RCC 7860 (cell line): ENCODE results near the gene GSTK1.
"Not testable (repeated sequence)": the region's sequence is repeated elsewhere in the genome, so short reads cannot be mapped to it uniquely, and the experiment has no call there.

ENCODE experiments used
- DNase-seq: peaks from one replicate; pipeline ENCODE4 v3.0.0-alpha.2; 2015; ENCODE audit warnings: low spot score
- FAIRE-seq: peaks from 2 replicates; lab custom pipeline; 2012; peaks lifted over from hg19 to GRCh38; lab: Jason Lieb, UNC

The GSTK1 gene

DNA sequence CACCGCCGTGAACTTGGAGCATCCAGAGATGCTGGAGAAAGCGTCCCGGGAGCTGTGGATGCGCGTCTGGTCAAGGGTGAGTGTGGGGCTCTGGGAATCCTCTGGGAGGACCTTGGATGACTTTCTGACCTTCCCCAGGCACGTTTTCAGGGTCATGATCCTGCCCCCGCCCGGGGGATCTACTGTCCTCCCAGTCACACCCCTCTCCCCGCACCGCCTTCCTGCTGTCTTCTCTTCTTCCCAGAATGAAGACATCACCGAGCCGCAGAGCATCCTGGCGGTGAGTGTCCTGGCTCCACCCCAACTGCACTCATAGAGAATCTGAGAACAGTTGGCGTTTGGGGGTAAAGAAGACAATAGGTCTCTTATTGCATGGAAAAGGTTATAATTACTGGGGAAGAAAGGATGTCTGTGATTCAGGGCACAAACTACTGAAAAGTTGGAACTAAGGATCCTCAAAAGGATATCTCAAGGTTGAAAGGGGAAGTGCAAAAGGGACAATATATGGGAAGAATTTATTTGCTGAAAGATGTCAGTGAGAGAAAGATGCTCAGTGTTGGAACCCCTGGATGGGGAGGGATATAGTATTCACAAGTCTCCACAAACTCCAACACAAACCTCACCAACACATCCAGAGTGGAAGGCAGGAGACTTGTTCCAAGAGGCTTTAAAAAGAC is 1.9 kb downstream of the GSTK1 start:
- DNase-seq (no peak), FAIRE-seq (no peak)

DNA sequence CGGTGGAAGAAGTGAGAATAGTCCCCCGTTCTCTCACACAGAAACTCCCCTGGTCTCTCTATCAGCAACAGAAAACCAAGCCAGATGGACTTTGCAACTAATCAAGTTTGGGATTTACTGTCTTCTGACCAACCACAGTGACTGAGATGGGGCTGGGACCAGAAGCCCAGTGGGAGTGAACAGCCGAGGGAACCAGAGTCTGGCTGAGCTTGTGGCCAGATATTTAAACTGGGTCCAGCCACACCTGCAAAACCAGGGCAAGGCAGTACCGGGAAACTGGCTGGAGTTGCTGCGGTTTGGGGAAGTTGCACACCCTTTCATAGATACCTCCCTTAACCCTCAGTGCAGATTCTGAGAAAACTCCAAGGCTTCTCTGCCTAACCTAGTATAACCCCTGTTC is 6.0 kb downstream of the GSTK1 start:
- DNase-seq = no peak
- FAIRE-seq = no peak

DNA sequence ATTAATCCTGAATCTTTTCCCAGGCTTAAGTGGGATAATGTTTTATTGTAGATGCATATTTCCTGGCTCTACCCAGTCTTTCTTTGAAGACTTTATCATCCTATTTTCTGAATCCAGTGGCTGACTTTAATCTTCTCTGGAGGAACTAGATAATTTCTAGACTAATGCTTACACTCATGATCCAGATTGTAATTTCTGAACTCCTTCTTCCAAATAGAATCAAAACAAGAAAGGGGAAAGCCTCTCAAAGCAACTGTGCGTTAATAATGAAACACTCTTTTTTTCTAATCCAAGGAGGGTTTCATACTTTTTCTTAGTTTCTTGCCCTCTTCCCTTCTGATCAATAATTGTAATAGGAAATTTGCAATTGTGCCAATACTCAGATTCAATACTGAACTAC is 8.0 kb downstream of the GSTK1 start:
- no peak for FAIRE-seq

DNA sequence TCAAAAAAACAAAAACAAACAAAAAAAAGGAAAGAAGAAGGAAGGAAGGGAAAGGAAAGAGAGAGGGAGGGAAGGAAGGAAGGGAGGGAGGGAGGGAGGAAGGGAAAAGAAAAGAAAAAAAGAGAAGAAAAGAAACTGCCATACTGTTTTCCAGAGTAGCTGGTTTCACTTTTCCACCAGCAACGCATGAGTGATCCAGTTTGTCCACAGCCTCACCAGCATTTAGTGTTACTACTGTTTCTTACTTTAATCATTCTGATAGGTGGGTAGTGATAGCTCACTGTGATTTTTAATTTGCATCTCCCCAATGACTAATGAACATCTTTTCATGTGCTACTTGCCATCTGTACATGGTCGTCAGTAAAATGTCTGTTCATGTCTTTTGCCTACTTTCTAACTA is 9.6 kb downstream of the GSTK1 start:
- no peak for FAIRE-seq
- no peak for DNase-seq

More for the DNA sequence above, 8.0 kb downstream of the GSTK1 start:
- no peak for DNase-seq

DNA sequence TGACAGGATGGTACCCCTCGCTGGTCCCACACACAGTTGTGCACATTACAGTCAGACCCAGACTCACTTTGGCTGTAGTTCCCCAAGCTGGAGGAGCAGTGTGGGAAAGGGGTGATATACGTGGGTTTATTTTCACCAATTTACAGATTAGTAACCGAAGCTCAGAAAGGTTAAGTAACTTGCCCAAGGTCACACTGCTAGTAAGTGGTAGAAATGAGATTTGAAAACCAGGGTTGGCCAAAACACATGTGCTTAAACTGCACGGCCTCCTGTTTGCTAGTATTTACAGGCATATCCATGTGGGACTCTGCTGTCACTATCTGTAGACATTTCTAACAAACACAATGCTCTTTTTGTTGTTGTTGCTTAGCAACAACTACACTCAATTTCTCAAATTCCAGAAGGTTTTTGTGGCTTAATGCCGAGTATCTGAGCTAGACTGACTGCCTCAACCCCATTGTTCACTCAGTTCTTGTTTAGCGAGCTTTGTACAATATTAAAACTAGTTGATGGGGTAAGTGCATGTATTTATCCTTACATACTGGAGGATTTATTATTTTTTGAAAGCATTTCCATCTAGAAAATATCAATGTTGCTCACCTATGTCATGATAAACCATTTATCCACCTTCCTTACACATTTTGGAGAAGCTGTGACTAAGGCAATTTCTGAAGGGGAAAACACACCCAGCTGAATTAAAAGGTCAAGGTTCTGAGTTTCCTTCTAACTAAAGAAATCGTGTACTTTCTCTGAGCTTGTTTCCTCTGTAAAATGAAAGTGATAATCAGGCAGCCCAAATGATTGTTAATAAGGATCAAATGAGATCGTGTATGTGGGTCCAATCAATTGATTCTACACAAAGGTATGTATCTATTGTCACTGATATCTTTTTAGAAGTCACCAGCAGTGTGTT is 16.2 kb downstream of the GSTK1 start:
- no peak for DNase-seq
- FAIRE-seq = no peak

DNA sequence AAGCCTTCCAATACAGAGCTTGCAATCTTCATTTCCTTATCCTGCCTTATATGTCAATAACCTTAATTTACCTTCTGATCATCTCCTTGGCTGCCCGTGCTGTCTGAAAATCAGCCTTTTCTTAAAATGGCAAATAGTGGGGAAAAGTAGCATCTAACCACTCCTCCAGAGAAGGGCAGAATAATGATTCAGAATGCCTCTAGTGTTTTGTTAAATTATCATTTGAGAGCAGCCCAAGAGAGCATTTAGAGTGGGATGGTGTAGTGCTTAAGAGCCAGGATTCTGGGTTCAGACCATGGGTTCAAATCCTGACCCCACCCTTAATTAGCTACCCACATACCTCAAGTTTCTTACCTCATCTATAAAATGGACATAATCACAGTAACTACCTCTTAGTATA is 16.9 kb downstream of the GSTK1 start:
- DNase-seq (no peak), FAIRE-seq (no peak)

DNA sequence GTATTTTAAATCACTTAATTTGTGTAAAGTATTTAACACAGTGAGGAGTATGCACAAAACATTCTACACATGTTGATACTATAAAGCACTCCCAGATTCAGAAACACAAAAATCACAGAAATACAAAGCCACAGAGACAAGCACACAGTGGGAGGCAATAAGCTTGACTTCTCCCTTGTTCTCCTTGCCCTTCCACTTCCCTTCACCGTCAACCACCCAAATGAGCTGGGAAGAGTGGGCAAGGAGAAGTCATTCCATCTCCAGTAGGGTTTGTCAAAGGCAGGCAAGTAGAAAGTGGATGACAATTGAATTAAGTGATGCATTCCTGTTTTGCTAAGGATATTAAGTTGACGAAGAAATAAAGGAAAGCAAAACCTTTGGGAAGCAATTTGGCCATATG is 17.3 kb downstream of the GSTK1 start:
- no peak for DNase-seq
- FAIRE-seq = no peak

DNA sequence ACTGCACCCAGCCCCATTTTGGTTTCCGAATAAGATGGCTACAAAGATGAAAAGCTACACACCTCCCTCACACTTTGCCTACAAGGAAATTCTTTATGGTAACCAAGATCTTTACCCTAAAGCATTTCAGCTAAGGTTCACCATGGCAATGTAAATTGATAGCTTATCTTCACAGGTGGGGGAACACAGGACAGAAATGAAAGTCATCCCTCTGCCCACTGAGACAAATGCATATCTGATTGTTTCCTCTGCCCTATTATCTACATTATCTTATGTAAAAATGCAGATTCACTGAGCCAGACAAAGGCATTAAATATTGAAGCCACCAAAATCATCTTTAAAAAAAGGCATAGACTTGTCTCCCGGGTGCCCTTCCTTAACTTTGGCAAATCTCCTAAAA is 18.3 kb downstream of the GSTK1 start:
- FAIRE-seq (no peak), DNase-seq (no peak)

DNA sequence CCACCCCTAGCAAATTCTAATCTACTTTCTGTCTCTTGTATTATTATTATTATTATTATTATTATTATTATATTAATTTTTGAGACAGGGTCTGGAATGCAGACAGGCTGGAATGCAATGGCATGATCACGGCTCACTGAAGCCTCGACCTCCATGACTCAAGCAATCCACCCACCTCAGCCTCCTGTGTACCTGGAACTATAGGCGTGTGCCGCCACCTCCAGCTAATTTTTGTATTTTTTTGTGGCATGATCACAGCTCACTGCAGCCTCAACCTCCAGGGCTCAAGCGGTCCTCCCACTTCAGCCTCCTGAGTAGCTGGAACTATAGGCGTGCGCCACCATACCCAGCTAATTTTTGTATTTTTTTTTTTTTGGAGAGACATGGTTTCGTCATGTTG is 18.9 kb downstream of the GSTK1 start:
- DNase-seq (no peak), FAIRE-seq (no peak)

DNA sequence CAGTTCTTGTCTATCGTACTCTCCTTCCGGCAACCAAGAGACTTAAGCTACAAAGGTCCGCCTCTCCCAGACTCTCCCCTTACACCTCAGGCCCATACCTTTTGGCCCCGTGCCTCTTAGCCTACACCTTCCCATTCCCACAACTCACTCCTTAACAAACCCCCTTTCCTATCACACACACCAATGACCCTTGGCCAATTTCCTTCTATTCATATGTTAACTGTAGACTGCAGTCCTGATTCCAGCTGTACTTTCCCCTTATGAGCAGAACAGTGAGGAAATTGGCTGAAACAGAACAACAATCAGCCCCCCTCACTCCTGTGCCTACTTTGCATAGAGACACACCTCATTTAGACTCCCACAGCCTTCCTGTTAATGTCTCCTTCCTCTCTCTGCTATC is 20.1 kb downstream of the GSTK1 start:
- FAIRE-seq (no peak), DNase-seq (no peak)

DNA sequence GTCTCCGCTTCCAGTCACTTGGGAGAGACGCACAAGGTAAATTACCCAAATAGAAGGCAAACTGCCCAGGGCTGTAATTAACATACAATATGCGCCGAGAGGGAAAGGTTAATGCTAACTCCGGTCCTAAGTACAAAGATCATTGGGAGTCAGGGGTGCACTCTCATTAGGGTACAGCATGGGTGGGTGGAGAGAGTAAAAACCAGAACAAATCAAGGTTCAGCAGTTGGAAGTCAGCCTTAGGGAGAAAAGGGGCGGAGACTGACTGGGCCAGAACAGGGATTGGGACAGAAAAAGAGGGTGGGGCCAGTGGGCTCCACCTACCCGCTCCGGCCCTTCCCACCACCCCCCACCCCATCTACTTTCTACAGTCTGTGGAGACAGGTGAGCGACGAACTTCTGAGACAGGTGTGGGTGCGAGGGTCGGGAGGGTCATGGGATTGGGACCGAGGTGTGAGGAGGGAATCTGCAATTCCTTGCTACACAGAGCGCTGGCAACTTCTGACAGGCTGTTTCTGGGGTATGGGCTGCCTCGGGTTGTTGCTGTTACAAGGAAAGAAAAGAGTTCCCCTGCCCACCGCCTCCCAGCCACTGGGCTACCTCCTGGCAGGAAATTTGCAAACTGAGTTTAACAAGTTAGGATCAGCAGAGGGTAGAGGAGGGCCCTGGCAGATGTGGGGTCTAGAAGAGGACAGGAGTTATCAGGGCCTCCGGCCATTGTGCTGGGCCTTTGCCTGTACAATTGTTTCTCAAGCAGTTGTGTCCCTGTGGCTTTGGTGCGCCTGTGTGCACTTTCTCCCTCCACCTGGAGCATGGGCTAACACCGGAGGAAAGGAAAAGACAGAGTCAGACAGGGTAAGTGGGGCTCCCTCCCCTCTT is 21.6 kb downstream of the GSTK1 start, which contains the start of gene TMEM139:
Gene TMEM139, plus strand, starts transcription at position 368 of the 879 bp plus-strand sequence. CDS start 1,000 bp downstream, outside the sequence.
- no peak for FAIRE-seq
- DNase-seq = no peak

DNA sequence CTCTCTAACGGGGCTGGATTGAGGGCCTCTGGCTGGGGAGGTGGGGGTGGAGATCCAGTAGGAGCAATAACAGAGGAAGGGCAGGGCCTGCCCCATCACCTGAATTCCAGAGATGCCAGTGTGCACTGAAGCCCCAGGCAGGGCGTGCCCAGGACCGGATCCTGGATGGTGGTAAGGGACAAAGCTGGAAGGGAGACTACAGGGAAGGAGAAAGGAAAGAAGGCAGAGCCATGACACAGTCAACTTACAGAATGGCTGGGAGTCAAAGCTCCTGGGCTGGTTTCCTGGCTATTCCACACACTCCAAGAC is 22.2 kb downstream of the GSTK1 start:
- no peak for FAIRE-seq
- DNase-seq = no peak

DNA sequence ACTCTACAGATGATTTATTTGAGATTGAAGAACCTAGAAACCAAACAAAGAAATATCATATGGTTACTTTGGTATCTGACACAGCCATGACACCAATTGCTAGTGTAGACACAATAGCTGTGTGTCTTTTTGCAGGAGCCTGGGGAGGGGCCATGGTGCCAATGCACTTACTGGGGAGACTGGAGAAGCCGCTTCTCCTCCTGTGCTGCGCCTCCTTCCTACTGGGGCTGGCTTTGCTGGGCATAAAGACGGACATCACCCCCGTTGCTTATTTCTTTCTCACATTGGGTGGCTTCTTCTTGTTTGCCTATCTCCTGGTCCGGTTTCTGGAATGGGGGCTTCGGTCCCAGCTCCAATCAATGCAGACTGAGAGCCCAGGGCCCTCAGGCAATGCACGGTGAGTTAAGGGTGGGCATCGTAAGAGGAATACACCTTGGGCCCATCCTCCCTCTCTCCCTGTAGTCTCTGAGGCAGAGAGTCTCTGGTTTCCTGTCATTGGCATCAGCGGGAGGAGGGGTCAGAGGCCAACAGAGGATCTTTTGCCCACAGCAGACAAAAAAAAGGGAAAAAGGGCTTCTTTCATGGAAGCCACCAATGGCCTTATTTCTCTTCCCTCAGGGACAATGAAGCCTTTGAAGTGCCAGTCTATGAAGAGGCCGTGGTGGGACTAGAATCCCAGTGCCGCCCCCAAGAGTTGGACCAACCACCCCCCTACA is 22.7 kb downstream of the GSTK1 start:
- DNase-seq (no peak), FAIRE-seq (no peak)

DNA sequence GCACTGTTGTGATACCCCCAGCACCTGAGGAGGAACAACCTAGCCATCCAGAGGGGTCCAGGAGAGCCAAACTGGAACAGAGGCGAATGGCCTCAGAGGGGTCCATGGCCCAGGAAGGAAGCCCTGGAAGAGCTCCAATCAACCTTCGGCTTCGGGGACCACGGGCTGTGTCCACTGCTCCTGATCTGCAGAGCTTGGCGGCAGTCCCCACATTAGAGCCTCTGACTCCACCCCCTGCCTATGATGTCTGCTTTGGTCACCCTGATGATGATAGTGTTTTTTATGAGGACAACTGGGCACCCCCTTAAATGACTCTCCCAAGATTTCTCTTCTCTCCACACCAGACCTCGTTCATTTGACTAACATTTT is 23.3 kb downstream of the GSTK1 start:
- DNase-seq = no peak
- no peak for FAIRE-seq

DNA sequence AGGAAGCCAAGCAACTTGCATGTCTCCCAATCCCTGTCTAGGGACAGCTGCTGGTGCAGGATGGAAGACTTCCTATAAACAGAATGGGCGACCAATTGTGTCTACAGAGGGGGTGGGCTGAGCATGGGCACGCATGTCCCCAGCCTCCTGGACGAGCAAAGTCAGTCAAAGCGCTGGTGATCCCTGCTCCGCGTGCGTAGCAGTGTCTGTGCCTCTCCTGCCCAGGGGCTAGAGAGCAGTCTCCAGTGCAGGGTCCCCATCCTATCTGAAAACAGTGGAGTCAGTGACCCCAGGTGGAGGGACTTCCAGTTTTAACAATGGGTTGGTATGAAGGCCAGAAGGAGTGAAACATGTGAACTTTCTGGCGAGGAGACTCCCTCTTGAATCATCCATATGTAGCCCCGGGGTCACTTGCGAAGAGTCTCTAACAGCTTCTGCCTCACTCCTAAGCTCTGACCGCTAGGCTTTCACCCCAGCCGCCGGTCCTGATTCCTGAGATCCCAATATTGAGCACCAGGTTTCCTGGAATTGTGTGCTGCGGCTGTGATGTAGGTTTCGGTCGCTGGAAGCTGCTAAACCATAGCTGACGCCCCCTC is 24.2 kb downstream of the GSTK1 start:
- FAIRE-seq = no peak

DNA sequence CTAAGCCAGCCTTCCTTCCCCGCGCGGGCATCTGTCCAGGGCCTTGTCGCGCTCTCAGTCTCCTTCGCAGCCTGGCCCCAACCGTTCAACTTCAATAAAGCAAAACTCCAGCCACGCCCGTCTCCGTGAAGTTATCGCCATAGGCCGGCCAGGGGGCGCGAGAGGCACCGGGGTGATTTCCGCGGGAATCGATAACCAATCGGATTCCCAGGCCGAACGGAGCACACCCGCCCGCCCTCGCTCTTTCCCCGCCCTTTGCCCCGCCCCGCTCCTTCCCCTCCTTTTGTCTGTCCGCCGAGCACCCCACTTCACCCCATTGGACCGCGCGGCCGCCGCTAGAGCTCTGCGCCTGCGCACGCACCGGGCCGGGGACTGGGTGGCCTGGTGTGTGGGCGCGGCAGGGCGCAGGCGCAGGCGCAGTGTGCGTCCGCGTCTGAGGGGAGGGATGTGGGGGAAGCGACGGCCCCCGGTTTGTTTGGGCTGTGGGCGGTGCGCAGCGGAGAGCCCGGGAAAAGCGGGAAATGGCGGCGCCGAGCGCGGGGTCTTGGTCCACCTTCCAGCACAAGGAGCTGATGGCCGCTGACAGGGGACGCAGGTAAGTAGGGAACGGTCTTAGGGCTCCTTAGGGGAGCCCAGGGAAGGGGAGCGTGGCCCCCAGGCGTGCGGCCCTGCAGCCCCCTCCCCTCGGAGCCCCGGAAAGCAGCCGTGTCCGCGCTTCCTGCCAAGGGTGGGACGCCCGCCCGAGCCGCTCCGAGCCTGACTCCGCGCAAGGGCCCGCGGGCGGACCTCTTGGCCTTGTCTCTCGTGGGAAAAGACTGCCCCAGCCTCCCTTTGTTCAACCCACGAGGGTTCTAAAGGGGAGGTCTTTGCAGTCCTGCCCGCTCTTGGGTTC is 24.9 kb downstream of the GSTK1 start, which contains the start of gene CASP2:
Gene CASP2, plus strand, starts transcription at position 417 of the 892 bp plus-strand sequence. Its CDS starts 105 bp downstream, at position 522.
- FAIRE-seq = no peak

More for the DNA sequence above, 24.2 kb downstream of the GSTK1 start:
- DNase-seq = no peak

DNA sequence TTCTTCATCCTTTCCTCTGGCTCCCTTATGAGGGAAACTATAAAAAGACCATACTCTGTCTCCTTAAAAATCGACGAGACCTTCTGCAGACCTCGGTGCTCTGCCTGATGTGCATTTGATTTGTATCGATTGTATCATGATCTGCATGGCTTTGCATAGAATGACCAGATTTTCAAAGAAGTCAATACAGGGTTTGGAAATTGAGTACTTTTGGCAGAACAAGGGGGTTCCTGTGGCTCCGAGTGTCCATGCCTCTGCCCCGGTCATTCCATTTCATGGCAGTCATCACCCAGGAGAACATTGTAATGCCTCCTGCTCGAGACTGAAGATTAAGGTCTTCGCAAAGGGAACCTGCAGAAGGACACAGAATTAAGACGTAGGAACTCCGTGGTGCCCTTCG is 25.6 kb downstream of the GSTK1 start:
- FAIRE-seq = no peak
- DNase-seq = no peak

More for the DNA sequence above, 24.9 kb downstream of the GSTK1 start, which contains the start of gene CASP2:
- peak; percentile 86 for DNase-seq

DNA sequence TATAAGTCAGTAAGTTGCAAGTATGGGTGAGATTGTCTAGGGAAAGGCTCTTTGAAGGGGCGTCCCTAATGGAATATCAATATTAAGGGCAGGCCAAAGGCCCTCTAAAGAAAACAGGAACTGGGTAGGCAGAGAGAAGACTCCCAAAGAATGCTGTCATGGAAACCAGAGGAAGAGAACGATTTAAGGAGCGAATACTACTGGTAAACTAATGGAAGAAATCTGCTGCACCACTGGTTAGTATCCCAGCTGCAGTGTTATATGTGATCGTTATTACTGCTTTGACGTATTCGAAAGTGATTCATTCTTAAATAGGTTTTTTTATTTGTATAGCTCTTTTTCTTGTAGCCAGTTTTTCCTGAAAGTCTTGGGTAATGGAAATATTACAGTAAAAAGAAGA is 26.2 kb downstream of the GSTK1 start:
- DNase-seq (no peak), FAIRE-seq (no peak)

DNA sequence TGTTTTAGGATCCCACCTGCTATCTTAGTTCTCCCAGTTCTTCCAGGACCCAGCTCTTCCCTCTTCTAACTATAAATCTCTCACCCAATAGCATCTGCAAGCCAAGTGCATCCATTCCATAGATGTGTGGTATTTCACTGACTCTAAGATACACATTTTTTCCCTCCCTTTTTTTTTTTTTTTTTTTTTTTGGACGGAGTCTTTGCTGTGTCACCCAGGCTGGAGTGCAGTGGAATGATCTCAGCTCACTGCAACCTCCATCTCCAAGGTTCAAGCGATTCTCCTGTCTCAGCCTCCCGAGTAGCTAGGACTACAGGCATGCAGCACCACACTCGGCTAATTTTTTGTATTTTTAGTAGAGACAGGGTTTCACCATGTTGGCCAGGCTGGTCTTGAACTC is 26.6 kb downstream of the GSTK1 start:
- not testable (repeated sequence) for FAIRE-seq

More for the DNA sequence above, 26.6 kb downstream of the GSTK1 start:
- DNase-seq = not testable (repeated sequence)
